Activated CD8-positive, alpha-beta memory T cell treated with anti-CD3 and anti-CD28 coated beads, Interleukin-2, amount 50 U/mL, for 1 hour (primary cell): ENCODE results near the gene NFIC.
"Not testable (repeated sequence)": the region's sequence is repeated elsewhere in the genome, so short reads cannot be mapped to it uniquely, and the experiment has no call there.

ENCODE experiments used
- DNase-seq: peaks from one replicate; pipeline ENCODE4 v3.0.0-alpha.2; 2020; ENCODE audit errors: extremely low read depth

Gene NFIC

GRCh38 chr19:3373971-3374368 is 7.6 kb downstream of the NFIC start:
- no peak for DNase-seq

- no peak for DNase-seq
Measured at GRCh38 chr19:3374369-3375112, 8.2 kb downstream of the NFIC start.

- DNase-seq = no peak
Measured at GRCh38 chr19:3375221-3376090, 9.1 kb downstream of the NFIC start.

GRCh38 chr19:3376091-3376455 is 9.7 kb downstream of the NFIC start:
- not testable (repeated sequence) for DNase-seq

GRCh38 chr19:3378352-3379150 is 12.2 kb downstream of the NFIC start:
- no peak for DNase-seq

- no peak for DNase-seq
Measured at GRCh38 chr19:3380829-3381228, 14.4 kb downstream of the NFIC start.

- no peak for DNase-seq
Measured at GRCh38 chr19:3381701-3382372, 15.5 kb downstream of the NFIC start.

GRCh38 chr19:3382460-3383100 is 16.2 kb downstream of the NFIC start:
- DNase-seq = no peak

GRCh38 chr19:3383121-3383722 is 16.8 kb downstream of the NFIC start:
- no peak for DNase-seq

- no peak for DNase-seq
Measured at GRCh38 chr19:3386447-3387234, 20.3 kb downstream of the NFIC start.

GRCh38 chr19:3387645-3388589 is 21.5 kb downstream of the NFIC start:
- no peak for DNase-seq

GRCh38 chr19:3389446-3389778 is 23.0 kb downstream of the NFIC start:
- DNase-seq = no peak

GRCh38 chr19:3389876-3390371 is 23.5 kb downstream of the NFIC start:
- DNase-seq = no peak

- not testable (repeated sequence) for DNase-seq
Measured at GRCh38 chr19:3391911-3392310, 25.5 kb downstream of the NFIC start.

- no peak for DNase-seq
Measured at GRCh38 chr19:3392480-3392879, 26.1 kb downstream of the NFIC start.

GRCh38 chr19:3396881-3397265 is 30.5 kb downstream of the NFIC start:
- no peak for DNase-seq

GRCh38 chr19:3397266-3398022 is 31.1 kb downstream of the NFIC start:
- DNase-seq = no peak
